A673 (cell line): ENCODE results near the gene CDC42EP4.

Source experiments
- CTCF ChIP-seq: fragments of 300-800, 200-600 bp; sonication (generic); conservative IDR thresholded peaks from 2 replicates; pipeline ENCODE4 v1.5.1; 2017; ENCODE audit warnings: low read depth, mild to moderate bottlenecking, antibody characterized with exemption, low read length, moderate library complexity, mixed read lengths
- EZH2 ChIP-seq: fragments of 200-600 bp; sonication (generic); IDR thresholded peaks from 2 replicates; pipeline ENCODE4 v1.6.1; 2017; ENCODE audit warnings: borderline replicate concordance, low read depth, mild to moderate bottlenecking, mixed read lengths, antibody characterized with exemption, low read length; ENCODE audit not compliant: poor library complexity, severe bottlenecking

DNA sequence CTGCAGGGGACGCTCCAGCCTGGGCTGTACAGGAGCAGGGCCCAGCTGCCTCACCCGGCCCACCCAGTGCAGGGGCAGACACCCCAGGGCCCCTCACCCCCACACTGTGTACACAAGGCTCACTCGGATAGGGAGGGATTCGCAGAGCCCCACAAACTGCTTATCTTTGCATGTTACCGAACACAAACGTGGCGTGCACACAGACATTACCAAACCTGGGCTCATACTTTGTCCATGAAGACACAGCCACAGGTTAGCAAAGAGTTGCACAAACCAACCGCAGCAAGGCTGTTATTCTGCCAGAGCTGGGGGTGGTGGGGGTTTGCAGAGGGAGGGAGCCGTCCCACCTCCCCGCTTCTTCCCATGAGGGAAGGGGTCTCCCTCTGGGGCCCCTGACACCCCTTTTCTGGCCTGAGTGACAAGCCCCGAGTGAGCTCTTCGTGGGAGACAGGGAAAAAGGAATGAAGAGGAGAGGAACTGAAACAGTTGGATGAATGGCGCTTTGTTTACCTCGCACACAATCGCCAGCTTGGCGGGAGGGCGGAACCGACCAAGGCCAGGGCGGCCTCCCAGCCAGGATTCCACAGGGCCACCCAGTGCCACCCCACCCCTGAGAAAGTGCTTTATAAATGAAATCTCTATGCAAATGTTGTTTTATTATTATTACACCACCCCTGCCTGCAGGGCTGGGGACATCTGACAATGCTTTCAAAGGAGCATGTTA is 49.7 kb downstream of the CDC42EP4 start:
- TF ChIP-seq CTCF: no peak
- no peak for TF ChIP-seq EZH2
